SK-N-SH (cell line): Measurements from ENCODE around the gene CDK1. TPM values are rescaled to one million over a fixed set of nuclear protein-coding genes. Genes with fewer than 3 reads are reported as not detected.

ENCODE experiments used
- CTCF ChIA-PET: fragments of 300-600, 350-600 bp; formaldehyde crosslinking; extraction: SDS; loops from one replicate; lab custom pipeline; 2021; lab: Yijun Ruan, JAX
- POLR2A ChIA-PET: fragments of 350-600 bp; sonication (Branson Sonifier 250); formaldehyde crosslinking; extraction: SDS; loops from one replicate; lab custom pipeline; 2020; ENCODE audit warnings: antibody characterized with exemption, inconsistent platforms; lab: Yijun Ruan, JAX
- DNase-seq: peaks from one replicate; pipeline ENCODE4 v3.0.0; 2012
- H2AFZ ChIP-seq: fragments of 200-600 bp; sonication (generic); 2 replicates; pipeline ENCODE4 v1.8.1; 2016; ENCODE audit warnings: antibody characterized with exemption, mild to moderate bottlenecking, low read depth
- H3F3A ChIP-seq: fragments of 200-600 bp; sonication (generic); replicated peaks from 2 replicates; pipeline ENCODE3; 2016; ENCODE audit warnings: antibody characterized with exemption, mild to moderate bottlenecking; ENCODE audit not compliant: insufficient read depth
- H3K27ac ChIP-seq, 2 experiments: fragments of 200-500 bp in 1 of 2; fragments of 200-600 bp in 1 of 2; sonication (Bioruptor generic) in 1 of 2; sonication (generic), shearing (Covaris generic) in 1 of 2; 2 replicates each; pipeline versions ENCODE4 v1.5.1 to v1.6.1; 2014 to 2016; ENCODE audit warnings: low read depth in 2 of 2, inconsistent platforms in 1 of 2, low read length in 1 of 2, mild to moderate bottlenecking in 1 of 2, mixed read lengths in 1 of 2
- H3K27me3 ChIP-seq: fragments of 200-600 bp; sonication (generic), shearing (Covaris generic); 2 replicates; pipeline ENCODE4 v1.6.1; 2016; ENCODE audit warnings: mixed run types; ENCODE audit not compliant: insufficient read depth
- H3K36me3 ChIP-seq, 2 experiments: fragments of 200-500 bp in 1 of 2; fragments of 200-600 bp in 1 of 2; sonication (Bioruptor generic) in 1 of 2; sonication (generic) in 1 of 2; replicated peaks in 1 of 2; 2 replicates each; pipeline versions ENCODE3 to v1.5.1; 2014 to 2016; ENCODE audit warnings: low read length in 1 of 2, mild to moderate bottlenecking in 1 of 2; ENCODE audit not compliant: insufficient read depth in 2 of 2, control insufficient read depth in 1 of 2
- H3K4me1 ChIP-seq, 2 experiments: fragments of 200-500 bp in 1 of 2; fragments of 200-600 bp in 1 of 2; sonication (Bioruptor generic) in 1 of 2; sonication (generic), shearing (Covaris generic) in 1 of 2; 2 replicates each; pipeline versions ENCODE4 v1.5.1 to v1.6.1; 2014 to 2016; ENCODE audit warnings: low read depth in 1 of 2, low read length in 1 of 2, mixed run types in 1 of 2; ENCODE audit not compliant: insufficient read depth in 2 of 2, control insufficient read depth in 1 of 2
- H3K4me2 ChIP-seq: fragments of 200-600 bp; sonication (generic), shearing (Covaris generic); 2 replicates; pipeline ENCODE4 v1.6.1; 2017; ENCODE audit warnings: mixed run types
- H3K4me3 ChIP-seq, 2 experiments: fragments of 200-500 bp in 1 of 2; fragments of 200-600 bp in 1 of 2; sonication (Bioruptor generic) in 1 of 2; sonication (generic), shearing (Covaris generic) in 1 of 2; 2 replicates each; pipeline versions ENCODE4 v1.5.1 to v1.8.1; 2014 to 2016; ENCODE audit warnings: low read depth in 2 of 2, inconsistent platforms in 1 of 2, low read length in 1 of 2, mild to moderate bottlenecking in 1 of 2, mixed read lengths in 1 of 2, moderate library complexity in 1 of 2
- H3K79me2 ChIP-seq: fragments of 200-600 bp; sonication (generic); 2 replicates; pipeline ENCODE4 v1.8.1; 2017; ENCODE audit warnings: mild to moderate bottlenecking; ENCODE audit not compliant: insufficient read depth
- H3K9ac ChIP-seq: fragments of 200-600 bp; sonication (generic); 2 replicates; pipeline ENCODE4 v1.6.1; 2017; ENCODE audit warnings: mixed run types
- H3K9me2 ChIP-seq: fragments of 200-600 bp; sonication (generic); 2 replicates; pipeline ENCODE4 v1.6.1; 2017; ENCODE audit warnings: mixed run types
- H3K9me3 ChIP-seq: fragments of 200-600 bp; sonication (generic); 2 replicates; pipeline ENCODE4 v1.6.1; 2017; ENCODE audit warnings: mixed run types, mild to moderate bottlenecking, moderate library complexity
- H4K20me1 ChIP-seq: fragments of 200-600 bp; sonication (generic); 2 replicates; pipeline ENCODE4 v1.6.1; 2017; ENCODE audit warnings: mild to moderate bottlenecking, mixed run types; ENCODE audit not compliant: insufficient read depth
- CTCF ChIP-seq: fragments of 200-600 bp; sonication (generic); IDR thresholded peaks from 2 replicates; pipeline ENCODE4 v1.6.1; 2017; ENCODE audit warnings: antibody characterized with exemption, mild to moderate bottlenecking, moderate library complexity
- EP300 ChIP-seq, 2 experiments: IDR thresholded peaks; 2 replicates each; pipeline versions ENCODE4 v1.4.0 to v1.6.1; 2012; ENCODE audit warnings: borderline replicate concordance in 1 of 2, low read depth in 1 of 2, low read length in 1 of 2
- EZH2phosphoT487 ChIP-seq: fragments of 200-600 bp; sonication (generic); IDR thresholded peaks from 2 replicates; pipeline ENCODE4 v1.6.1; 2017; ENCODE audit warnings: low read depth, mixed run types, mild to moderate bottlenecking, antibody characterized with exemption, moderate library complexity, borderline replicate concordance
- FOXJ3 ChIP-seq: sonication (generic); formaldehyde crosslinking; IDR thresholded peaks from 2 replicates; pipeline ENCODE4 v1.5.1; 2020; ENCODE audit warnings: mild to moderate bottlenecking, missing genetic modification reagents
- MXI1 ChIP-seq: IDR thresholded peaks from 2 replicates; pipeline ENCODE4 v1.6.1; 2012; ENCODE audit warnings: mild to moderate bottlenecking, low read depth, low read length, improper control_type of control experiment
- PBX3 ChIP-seq: IDR thresholded peaks from 2 replicates; pipeline ENCODE4; 2012
- RAD21 ChIP-seq: IDR thresholded peaks from 2 replicates; pipeline ENCODE4 v1.6.1; 2012; ENCODE audit warnings: mild to moderate bottlenecking, low read length
- RFX5 ChIP-seq: IDR thresholded peaks from 2 replicates; pipeline ENCODE4 v1.6.1; 2012; ENCODE audit warnings: mild to moderate bottlenecking, improper control_type of control experiment, low read length
- TCF12 ChIP-seq: IDR thresholded peaks from 2 replicates; pipeline ENCODE4 v1.4.0; 2012
- WGBS: methylation state at CpG from one replicate; pipeline ENCODE4 v1.1.6; 2017; ENCODE audit warnings: low lambda C conversion rate; 5-methylcytosine and 5-hydroxymethylcytosine counted together
- polyA plus RNA-seq, 3 experiments: library from polyadenylated mRNA; depleted of rRNA; stranded (reverse); fragments of >200 nt; gene quantifications; 2 replicates each; pipeline ENCODE4 v1.2.3, GENCODE V29; 2012
- TF ChIP-seq, protein P1 (sequence below): IDR thresholded peaks from 2 replicates; pipeline ENCODE4 v1.4.0; 2012; ENCODE audit warnings: low read depth
- TF ChIP-seq, protein P2 (sequence below): fragments of 150-350 bp; IDR thresholded peaks from 2 replicates; pipeline ENCODE4 v1.6.1; 2017; ENCODE audit warnings: antibody characterized with exemption, low read length, low read depth, borderline replicate concordance

CDK1 gene
- polyA plus RNA-seq, 1 of the 3 experiments (the other 2 are of a cell fraction) = 20.8 TPM

DNA sequence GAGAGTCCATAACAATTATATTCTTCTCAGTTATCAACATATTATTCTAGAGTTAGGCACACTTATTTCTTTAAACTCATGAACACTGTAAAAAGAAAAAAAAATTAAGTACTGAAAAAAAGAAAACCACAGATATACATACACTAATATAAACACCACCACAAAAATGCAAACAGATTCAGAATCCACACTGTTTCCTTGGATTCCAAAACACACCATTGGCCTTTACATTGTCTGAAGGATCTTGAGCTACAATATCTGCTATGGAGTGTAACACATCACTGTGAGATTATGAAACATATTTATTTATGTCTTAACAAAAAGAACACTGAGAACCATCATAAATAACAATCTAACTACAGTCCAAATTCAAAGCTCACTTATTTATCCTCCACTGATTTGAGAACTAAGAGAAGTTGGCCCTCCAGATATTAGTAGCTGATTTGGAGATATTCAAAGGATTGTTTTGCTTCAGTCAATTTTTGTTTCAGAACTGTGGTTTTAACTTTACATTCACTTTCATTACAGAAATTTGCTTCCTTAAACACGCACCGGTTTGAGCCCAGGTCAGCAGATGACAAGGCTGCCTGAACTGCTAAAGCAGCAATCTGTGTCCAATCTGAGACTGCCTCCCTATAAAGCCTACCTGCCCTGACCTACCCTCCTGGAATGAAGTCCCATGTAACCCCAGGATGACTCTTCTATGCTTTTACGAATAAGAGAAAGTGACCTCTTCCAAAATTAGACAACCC lies 47.0 kb upstream of the CDK1 start:
- H4K20me1 ChIP-seq = no peaks in the 10 kb centered on the region
- no peak for DNase-seq
- TF ChIP-seq RAD21 (no peak), PBX3 (no peak), EP300 (IDR thresholded peaks at IDR 0.05; ENCODE audit: borderline replicate concordance in 1 of 2, low read depth in 1 of 2, low read length in 1 of 2) (no peak), MXI1 (no peak), TCF12 (no peak), EZH2phosphoT487 (no peak), FOXJ3 (CRISPR knock-in tag) (no peak), CTCF (no peak), RFX5 (no peak)
- TF ChIP-seq, protein P1, sequence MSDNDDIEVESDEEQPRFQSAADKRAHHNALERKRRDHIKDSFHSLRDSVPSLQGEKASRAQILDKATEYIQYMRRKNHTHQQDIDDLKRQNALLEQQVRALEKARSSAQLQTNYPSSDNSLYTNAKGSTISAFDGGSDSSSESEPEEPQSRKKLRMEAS = no peak
- TF ChIP-seq, protein P2, sequence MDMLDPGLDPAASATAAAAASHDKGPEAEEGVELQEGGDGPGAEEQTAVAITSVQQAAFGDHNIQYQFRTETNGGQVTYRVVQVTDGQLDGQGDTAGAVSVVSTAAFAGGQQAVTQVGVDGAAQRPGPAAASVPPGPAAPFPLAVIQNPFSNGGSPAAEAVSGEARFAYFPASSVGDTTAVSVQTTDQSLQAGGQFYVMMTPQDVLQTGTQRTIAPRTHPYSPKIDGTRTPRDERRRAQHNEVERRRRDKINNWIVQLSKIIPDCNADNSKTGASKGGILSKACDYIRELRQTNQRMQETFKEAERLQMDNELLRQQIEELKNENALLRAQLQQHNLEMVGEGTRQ = no peak
- H3K9me2 ChIP-seq = no peaks in the 10 kb centered on the region
- H3K9ac ChIP-seq = no peak overlapping the region
- ChIA-PET CTCF (no interaction called here), POLR2A (no interaction called here)
- H3K4me1 ChIP-seq = peaks cover 0 to 3% of the 10 kb centered on the region in 2 experiments; a peak in 1 of 4 replicates
- no peak overlapping the region for H2AFZ ChIP-seq
- no peaks in the 10 kb centered on the region for H3K36me3 ChIP-seq
- no peak overlapping the region for H3K27ac ChIP-seq
- no peaks in the 10 kb centered on the region for H3K79me2 ChIP-seq
- 96% methylated on average over 3 of the region's 3 CpGs for WGBS
- H3K4me3 ChIP-seq = no peak overlapping the region
- H3F3A ChIP-seq = no peaks in the 10 kb centered on the region
- H3K4me2 ChIP-seq = no peak overlapping the region
- no peaks in the 10 kb centered on the region for H3K9me3 ChIP-seq
- no peaks in the 10 kb centered on the region; the same call in 1 of the 2 replicates for H3K27me3 ChIP-seq
